ENCODE results near the gene TAF6L.

DNA sequence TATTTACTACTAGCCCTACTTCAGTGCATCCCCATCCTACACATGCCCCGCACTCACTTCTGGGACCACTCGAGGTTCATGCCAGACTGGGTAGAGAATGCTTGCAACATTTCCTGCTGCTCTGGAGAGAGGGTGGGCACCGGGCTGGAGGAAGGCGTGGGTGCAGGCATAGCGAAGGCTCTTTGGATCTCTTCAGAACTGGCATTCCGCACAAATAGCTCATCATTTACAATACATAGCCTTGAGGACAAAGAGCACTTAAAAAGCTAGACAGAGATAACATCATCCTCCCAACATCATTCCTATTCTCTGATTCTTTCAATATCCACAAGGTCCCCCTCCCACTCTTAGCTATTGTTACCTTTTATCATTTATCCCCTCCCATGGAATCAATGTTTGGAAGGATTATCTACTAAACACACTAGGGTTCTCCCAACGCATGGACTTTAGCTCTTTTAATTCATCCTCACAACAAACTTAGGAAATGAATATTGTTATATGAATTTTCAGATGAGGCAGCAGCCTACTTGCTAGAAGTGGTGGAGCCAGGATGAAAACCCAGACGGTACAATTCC is 23.1 kb downstream of the TAF6L start:
- TF ChIP-seq, protein P1, sequence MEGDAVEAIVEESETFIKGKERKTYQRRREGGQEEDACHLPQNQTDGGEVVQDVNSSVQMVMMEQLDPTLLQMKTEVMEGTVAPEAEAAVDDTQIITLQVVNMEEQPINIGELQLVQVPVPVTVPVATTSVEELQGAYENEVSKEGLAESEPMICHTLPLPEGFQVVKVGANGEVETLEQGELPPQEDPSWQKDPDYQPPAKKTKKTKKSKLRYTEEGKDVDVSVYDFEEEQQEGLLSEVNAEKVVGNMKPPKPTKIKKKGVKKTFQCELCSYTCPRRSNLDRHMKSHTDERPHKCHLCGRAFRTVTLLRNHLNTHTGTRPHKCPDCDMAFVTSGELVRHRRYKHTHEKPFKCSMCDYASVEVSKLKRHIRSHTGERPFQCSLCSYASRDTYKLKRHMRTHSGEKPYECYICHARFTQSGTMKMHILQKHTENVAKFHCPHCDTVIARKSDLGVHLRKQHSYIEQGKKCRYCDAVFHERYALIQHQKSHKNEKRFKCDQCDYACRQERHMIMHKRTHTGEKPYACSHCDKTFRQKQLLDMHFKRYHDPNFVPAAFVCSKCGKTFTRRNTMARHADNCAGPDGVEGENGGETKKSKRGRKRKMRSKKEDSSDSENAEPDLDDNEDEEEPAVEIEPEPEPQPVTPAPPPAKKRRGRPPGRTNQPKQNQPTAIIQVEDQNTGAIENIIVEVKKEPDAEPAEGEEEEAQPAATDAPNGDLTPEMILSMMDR (IDR thresholded peaks at IDR 0.05), result no peak
- TF ChIP-seq EZH2 (IDR thresholded peaks at IDR 0.05) (no peak), EZH2phosphoT487 (IDR thresholded peaks at IDR 0.05) (no peak)
